ENCODE data around the gene MARCKSL1.
"Not testable (repeated sequence)": the region's sequence is repeated elsewhere in the genome, so short reads cannot be mapped to it uniquely, and the experiment has no call there.

Gene MARCKSL1

DNA sequence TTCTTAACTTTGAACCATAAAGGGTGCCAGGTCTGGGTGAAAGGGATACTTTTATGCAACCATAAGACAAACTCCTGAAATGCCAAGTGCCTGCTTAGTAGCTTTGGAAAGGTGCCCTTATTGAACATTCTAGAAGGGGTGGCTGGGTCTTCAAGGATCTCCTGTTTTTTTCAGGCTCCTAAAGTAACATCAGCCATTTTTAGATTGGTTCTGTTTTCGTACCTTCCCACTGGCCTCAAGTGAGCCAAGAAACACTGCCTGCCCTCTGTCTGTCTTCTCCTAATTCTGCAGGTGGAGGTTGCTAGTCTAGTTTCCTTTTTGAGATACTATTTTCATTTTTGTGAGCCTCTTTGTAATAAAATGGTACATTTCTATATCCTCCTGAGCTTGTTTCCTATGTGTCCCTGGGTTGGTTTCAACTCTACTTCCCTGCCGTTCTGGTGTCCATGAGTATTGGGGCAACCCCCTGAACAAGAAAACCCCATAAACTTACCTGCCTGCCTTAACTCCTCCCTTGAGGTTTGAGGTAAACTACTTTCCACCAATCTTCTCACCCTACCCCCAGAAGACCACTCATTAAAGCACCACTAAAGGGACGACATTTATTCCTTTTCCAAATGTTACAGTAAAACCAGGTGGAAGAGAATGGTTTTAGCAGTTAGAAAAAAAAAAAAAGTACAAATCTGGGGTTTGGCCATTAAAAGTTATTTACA is 2.6 kb downstream of the MARCKSL1 start:
- no peak for DNase-seq (ENCODE audit: low read depth in 3 of 3)

DNA sequence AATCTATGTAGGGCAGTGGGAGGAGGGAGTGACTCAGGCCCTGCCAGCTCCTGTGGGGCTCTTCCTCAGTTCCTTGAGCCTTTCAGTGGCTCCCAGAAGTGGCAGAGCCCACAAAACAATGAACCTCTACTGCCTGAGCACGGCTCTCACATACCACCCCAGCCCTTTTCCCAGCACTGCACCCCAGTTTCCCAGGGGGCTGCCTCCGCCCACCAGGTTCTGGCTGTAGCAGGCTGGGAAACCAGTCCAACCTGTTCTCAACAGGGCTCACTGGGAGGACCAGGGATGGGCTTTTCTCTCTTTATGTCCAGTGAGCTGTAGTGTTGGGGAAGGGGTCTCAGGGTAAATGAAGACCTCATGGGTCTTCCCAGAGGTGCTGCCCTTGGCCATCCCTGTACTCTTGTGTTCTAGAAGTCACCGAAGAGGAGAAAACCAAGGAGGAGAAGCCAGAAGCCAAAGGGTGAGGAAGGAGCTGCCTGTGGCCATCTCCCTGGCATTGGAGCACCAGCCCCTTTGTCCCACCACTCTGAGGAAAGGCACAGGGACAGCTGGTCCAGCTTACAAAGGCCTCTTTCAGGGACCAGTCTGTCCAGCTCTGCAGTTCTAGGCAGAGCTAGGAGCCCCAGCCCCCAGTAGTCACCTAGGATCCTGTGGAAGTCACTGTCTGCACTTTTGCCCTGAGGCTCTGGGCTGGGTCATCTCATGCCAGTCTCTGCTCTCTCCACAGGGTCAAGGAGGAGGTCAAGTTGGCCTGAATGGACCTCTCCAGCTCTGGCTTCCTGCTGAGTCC is 3.5 kb downstream of the MARCKSL1 start:
- DNase-seq (ENCODE audit: low read depth in 3 of 3) = no peak

DNA sequence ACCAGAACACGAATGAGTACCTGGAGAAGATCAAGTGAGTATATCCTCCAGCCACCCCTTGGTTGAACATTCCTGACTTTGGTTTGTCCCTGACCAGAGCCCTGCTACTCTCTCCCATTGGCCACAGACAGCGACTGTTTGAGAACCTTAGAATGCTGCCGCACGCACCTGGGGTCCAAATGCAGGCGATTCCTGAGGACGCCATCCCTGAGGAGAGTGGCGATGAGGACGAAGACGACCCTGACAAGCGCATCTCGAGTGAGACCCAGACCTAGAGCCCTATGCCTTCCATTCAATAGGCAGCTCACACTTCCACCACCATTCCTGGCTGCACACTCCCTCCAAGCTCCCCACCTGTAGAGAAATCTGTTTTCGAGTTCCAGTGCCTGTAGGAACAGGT is 4.5 kb downstream of the MARCKSL1 start:
- DNase-seq (ENCODE audit: low read depth in 3 of 3) = no peak

DNA sequence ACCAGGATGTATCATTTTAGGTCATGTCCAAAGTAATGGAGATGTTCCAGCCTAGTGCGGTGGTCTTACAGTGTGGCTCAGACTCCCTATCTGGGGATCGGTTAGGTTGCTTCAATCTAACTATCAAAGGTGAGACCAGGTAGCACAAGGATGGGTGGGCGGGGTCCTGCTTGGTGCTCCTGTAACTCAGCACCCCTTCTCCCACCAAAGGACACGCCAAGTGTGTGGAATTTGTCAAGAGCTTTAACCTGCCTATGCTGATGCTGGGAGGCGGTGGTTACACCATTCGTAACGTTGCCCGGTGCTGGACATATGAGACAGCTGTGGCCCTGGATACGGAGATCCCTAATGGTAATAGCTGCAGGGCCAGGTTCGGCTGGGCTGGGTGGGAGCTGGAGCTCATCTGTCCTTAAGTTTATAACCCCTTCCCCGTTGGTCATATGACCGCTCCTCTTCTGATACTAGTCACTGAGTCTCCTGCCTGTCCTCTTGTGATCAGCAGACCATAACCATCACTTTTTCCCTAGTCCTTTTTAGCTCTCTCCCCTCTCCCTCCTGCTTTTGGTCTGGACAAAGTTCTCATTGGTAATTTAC is 5.4 kb downstream of the MARCKSL1 start:
- DNase-seq (ENCODE audit: low read depth in 3 of 3) = no peak

DNA sequence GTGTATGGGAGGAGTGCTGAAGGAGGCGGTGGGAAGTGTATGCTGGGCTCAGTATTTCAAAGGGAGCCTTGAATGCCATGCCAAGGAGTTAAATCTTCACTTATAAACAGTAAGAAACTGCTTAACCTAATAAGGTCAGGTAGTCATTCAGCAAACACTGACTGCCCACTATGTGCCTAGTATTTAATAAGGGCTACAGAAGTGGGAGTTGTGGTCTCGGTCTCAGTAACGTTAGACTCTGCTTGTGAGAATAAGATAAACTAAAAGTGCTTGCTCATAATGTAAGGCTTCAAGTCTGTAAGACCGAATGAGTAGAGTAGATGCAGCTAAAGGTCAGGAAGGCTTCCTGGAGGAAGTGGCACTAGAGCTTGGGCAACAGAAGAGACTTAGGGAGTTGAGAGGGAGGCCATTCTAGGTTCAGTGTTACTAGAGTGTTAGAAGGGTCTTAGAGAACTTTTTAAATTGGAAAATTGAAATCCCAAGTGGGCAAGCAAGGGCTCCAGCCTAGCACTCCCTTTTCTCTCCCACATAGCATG is 6.0 kb downstream of the MARCKSL1 start:
- no peak for DNase-seq (ENCODE audit: low read depth in 3 of 3)

DNA sequence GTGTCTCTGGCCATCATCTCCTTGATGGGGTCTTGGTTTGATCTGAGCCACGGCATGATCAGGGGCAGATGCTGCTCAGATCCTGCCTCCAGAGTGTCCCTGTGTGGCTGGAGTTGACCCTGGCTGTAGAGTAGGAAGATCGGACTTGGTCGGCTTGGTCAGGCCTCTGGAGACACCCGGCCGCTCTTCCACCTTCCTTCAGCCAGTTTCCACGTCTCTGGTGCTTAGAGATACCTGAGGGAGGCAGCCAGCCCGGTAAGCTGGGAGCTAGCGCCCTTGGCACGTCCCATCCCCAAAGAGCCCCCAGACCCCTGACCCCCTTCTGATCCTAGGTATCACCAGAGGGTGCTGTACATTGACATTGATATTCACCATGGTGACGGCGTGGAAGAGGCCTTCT is 8.8 kb downstream of the MARCKSL1 start:
- DNase-seq (ENCODE audit: low read depth in 3 of 3) = no peak

DNA sequence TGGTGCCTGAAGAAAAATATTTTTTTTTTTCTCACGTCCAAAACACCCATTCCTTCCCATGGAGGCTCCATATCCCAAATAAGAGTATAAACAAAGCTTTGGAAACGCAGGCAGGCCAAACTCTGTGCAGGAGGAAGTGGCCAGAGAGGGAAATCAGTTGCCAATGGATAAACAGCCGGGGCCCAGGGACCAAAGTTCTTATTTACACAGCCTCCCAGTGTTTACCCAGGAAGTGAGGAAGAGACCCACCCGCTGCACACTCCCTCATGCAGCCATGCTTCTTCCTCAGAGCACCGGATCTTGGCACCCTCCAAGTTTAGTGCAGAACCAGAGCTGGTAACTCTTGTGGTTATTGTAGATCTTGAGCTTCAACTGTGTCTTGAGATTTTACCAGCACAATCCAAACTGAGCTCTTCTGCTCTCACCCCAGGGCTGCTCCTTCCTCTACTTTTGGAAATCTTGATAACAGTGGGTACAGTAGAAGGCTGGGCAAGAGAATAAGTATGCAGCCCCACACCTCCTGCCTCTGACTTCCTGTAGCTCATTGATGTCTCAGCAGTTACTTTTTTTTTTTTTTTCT is 14.2 kb downstream of the MARCKSL1 start:
- DNase-seq (ENCODE audit: low read depth in 3 of 3) = no peak

DNA sequence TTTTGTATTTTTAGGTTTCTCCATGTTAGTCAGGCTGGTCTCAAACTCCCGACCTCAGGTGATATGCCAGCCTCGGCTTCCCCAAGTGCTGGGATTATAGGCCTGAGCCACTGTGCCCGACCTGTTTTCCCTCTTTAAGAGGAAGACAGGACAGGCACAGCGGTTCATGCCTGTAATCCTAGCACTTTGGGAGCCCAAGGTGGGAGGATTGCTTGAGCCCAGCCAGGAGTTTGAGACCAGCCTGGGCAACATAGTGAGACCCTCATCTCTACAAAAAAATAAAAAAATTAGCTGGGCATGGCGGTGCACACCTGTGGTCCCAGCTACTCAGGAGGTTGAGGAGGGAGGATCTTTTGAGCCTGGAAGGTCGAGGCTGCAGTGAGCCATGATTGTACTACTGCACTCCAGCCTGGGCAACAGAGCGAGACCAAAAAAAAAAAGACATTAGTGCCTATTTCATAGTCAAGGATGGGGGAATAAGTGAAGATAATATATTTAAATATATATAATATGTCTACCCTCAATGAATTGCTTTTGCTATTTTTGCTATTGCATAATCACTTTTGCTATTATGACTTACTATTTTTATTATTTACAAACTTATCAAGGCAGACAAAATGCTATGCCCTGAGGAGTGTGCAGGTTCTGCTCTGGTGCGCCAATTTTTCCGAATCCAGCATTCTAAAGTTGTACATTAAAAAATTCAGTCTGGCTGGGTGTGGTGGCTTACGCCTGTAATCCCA is 17.7 kb downstream of the MARCKSL1 start:
- no peak for DNase-seq (ENCODE audit: low read depth in 3 of 3)

DNA sequence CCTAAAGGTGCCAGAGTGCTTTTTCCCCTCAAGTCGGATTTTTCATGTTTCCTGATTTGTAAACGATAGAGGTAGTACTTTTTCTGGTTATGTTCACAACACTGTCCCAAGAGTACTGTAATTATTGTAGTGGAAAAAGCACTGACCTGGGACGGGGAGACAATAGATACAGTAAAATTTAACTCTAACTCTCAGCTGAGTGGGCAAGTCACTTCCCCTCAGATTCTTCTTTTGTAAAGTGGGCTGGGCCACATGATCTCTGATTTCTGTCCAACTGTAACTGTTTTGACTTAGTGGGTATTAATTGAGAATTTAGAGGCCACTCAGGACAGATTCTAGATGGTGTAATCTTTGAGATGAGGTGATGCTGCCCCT is 19.1 kb downstream of the MARCKSL1 start:
- DNase-seq (ENCODE audit: low read depth in 3 of 3) = no peak

DNA sequence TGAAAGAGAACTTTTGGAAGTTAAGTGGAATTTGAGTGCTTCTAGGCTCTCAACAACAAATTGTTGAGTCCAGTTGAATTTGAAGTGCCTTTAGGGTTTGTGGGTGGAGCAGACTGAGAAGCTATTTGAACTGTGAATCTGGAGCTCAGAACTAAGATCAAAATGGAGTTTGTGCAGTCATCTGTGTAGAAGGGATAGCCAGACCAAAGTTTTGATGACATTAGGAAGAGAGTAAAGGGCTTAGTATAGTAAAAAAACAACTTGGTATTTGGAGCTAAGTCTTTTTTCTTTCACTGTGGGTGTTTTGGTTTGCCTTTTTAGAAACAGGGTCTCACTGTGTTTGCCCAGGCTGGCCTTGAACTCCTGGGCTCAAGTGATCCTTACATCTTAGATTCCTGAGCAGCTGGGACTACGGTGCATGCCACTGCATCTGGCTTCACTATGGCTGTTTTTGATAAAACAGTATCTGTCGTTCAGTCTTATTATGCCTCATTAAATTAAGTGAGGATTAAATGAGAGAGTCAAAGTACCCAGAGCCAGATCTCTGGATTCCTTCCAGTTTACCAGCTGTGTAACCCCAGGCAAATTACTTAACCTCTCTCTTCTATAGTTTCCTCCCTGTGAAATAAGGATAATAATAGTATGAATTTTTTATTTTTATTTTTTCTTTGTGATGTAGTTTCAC is 24.2 kb downstream of the MARCKSL1 start:
- no peak for DNase-seq (ENCODE audit: low read depth in 3 of 3)

DNA sequence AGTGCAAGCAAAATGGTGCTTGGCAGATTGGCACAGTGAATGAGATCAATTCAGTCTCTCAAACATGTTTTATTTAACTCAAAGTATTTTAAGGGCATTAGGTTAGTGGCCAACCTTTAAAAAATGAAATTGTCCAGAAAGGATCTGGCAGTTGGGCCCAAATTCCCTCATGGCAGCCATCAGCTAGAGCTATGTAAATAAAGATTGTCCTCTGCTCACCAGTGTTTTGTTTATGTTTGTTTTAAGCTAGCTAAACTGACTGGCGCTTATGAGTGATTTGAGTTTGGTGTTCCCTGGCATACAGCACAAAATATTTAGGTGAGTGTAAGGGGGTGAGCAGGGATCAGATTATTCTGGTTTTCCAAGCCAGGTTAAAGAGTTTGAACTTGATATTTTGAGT is 26.1 kb downstream of the MARCKSL1 start:
- DNase-seq (ENCODE audit: low read depth in 3 of 3) = no peak

DNA sequence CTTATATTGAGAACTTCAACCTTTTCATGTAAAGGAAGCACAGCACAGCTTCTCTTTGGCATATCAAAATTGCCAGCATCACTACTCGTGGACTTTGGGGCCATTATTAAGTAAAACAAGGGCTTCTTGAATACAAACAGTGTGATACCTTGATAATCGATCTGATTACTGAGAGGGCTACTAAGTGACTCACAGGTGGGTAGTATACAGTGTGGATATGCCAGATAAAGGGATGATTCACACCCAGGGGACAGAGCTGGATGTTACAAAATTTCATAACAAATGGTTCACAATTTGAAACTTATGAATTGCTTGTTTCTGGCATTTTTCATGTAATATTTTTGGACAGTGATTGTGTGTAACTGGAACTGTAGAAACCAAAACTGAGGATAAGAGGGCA is 28.7 kb downstream of the MARCKSL1 start:
- no peak for DNase-seq (ENCODE audit: low read depth in 3 of 3)

DNA sequence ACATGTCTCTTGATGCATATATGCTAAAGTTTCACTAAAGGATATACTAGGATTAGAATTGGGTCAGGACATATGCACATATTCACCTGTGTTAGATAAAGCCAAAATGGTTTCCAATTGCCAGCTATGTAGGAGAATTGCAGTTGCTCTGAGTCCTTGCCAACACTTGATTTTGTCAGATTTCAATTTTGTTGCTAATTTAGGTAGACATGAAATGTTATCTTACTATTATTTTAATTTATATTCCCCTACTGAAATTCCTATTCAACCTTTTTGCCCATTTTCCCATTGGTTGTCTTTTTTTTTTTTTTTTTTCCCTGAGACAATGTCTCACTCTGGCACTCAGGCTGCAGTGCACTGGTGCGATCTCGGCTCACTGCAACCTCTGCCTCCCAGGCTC is 30.7 kb downstream of the MARCKSL1 start:
- DNase-seq (ENCODE audit: low read depth in 3 of 3) = no peak

DNA sequence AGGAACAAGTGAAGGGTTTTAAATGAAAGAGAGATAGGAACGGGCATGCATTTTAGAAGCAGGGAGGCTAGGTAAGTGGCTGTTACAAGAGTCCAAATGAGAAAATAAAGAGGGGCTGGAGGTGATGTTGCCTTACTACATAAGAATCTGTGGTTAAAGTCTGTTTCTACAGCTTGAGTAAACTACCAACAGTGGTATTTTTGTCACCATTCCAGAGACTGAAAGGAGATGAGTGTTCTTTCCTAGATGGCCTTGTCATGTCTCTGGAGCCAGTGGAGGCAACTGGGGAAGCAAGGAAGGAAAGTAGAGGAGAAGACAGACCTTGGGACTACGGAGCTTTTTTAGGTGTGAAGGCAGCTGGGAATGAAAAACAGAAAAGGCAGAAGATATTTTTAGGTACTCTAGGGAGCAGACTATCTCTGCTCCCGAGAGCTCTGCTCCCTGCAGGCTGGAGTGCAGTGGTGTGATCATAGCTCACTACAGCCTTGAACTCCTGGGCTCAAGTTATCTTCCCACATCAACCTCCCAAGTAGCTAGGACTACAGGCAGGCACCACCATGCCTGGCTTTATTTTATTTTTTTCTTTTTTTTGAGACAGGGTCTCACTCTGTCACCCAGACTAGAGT is 31.9 kb downstream of the MARCKSL1 start:
- no peak for DNase-seq (ENCODE audit: low read depth in 3 of 3)

DNA sequence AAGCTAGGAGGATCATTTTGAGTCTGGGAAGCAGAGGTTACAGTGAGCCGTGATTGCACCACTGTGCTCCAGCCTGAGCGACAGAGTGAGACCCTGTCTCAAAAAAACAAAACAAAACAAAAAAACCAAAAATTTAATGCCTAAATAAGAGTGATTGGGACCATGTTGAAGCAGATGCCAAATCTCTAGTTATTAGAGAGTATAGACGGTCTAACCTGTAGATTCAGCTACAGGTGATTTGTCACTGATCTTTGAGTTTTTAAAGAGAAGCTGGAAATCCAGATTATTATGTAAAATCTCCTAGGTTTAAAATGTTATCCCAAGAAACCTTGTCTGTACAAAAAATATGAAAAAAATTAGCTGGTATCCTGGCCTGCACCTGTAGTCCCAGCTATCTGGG is 32.7 kb downstream of the MARCKSL1 start:
- no peak for DNase-seq (ENCODE audit: low read depth in 3 of 3)

DNA sequence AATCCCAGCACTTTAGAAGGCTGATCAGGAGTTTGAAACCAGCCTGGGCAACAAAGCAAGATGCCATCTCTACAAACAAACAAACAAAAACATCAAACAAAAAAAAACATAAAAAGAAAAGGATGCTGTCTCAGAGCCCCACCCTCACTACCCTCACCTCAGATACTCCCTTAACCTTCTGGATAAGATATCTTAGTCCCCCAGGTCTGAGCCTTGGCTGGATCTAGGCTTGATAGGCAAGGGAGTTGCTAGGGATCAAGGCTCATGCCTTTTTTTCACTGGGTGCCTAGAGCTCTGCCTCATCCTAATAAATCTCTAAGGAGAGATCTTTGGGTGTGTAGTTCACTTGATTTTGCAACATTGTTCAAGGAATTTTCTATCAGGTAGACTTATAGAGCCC is 36.7 kb downstream of the MARCKSL1 start:
- DNase-seq (ENCODE audit: low read depth in 3 of 3) = no peak

DNA sequence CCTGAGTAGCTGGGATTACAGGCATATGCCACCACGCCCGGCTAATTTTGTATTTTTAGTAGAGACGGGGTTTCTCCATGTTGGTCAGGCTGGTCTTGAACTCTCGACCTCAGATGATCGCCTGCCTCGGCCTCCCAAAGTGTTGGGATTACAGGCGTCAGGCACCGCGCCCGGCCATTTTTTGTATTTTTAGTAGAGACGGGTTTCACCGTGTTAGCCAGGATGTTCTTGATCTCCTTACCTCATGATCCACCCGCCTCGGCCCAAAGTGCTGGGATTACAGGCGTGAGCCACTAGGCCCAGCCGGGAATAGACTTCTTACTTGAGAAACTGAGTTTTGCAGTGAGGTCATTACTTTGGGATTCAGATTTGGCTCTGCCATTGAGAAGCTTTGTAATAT is 37.8 kb downstream of the MARCKSL1 start:
- not testable (repeated sequence) for DNase-seq (ENCODE audit: low read depth in 3 of 3)

DNA sequence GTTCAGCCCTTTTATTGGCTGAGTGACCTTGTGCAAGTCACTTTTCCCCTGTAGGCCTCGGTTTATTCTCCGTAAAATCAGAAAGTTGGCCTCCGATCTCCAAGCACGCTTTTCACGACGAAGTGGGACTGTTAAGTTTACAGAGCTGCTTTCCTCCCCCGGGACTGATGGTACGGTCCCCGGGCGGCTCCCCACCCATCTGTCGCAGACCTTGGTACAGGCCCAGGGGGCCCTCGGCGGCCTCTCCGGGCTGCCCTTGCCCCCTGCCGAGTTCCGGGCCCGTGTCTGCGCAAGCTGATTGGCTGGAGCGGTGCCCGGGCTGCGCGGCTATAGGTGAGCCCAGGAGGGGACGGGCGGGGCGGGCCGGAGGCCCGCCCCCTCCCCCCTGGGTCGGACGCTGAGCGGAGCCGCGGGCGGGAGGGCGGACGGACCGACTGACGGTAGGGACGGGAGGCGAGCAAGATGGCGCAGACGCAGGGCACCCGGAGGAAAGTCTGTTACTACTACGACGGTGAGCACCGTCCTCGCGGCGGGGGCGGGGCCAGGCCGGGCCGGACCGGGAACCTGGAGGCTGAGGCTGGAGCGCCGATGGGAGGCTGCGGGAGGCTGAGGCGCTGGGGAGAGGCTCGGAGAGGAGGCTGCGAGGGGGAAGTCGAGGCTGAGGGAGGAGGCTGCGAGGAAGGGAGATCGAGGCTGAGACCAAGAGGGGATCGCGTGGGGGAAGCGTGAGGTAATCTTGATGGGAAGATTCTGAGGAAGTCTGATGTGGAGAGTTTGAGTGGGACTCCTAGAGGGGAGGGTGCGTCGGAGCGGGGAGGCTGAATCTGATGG is 44.1 kb downstream of the MARCKSL1 start, which contains the start of gene HDAC1:
TSS of gene HDAC1 (plus strand) at position 376 of the 831 bp plus-strand sequence. CDS start at position 463, 87 bp downstream.
- DNase-seq (ENCODE audit: low read depth in 3 of 3) = peak; percentile 89 to 93 (median 93)

DNA sequence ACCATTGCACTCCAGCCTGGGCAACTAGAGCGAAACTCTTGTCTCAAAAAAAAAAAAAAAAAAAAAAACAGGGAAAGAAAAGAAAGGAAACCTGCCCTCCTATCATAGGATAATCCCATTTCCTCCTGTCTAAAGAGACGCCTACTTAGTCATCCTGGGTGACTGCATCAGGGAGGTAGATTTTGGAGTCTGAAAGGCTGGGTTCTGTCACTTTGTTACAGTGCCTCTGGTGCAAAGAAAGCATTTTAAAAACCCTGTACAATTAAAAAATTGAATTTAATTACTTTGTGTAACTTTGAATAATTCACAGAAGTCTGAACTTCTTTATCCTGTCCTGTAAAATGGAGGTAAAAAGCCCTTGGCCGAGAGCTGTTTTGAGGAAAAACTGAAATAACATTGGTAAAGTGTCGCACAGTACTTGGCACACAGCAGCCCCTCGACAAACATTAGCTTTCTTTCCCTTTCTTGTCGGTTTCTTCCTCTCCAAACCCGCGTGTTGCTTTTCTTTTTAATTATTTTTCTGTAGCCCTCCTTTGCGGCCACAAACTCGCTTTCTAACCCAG is 44.8 kb downstream of the MARCKSL1 start:
- DNase-seq (ENCODE audit: low read depth in 3 of 3) = no peak

Measured in stimulated activated CD4-positive, alpha-beta T cell treated with anti-CD3 and anti-CD28 coated beads, TNF-alpha, amount 100 ng/mL, for 4 hours (primary cell).